NCI-H524 (cell line): ENCODE measurements around the gene CDH20.

Experiments
- DNase-seq, 2 experiments: peaks; one replicate each; lab custom pipeline; 2025; lab: John Stamatoyannopoulos, UW

Gene CDH20

GRCh38 chr18:61426492-61427053 is 93.3 kb downstream of the CDH20 start:
- no peak for DNase-seq

DNA sequence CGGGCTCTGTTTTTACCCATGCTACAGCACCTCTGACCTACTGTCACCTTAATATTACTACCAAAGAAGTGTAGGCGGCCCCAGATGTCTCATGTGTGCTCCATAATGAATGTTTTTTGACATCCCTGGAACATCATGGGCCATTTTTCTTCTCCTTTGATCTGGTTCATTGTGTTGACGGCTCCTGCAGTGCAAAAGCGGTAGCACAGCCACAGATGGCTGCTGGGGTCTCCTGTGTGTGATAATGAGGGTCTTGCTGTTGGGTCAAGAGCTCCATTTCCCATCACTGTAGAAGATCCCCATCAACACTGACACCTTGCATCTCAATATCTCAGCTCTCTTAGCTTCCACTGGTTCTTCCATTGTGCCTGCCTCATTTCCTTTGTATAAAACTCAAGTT is 95.0 kb downstream of the CDH20 start:
- no peak for DNase-seq

GRCh38 chr18:61432590-61432989 is 99.4 kb downstream of the CDH20 start:
- no peak for DNase-seq

DNA sequence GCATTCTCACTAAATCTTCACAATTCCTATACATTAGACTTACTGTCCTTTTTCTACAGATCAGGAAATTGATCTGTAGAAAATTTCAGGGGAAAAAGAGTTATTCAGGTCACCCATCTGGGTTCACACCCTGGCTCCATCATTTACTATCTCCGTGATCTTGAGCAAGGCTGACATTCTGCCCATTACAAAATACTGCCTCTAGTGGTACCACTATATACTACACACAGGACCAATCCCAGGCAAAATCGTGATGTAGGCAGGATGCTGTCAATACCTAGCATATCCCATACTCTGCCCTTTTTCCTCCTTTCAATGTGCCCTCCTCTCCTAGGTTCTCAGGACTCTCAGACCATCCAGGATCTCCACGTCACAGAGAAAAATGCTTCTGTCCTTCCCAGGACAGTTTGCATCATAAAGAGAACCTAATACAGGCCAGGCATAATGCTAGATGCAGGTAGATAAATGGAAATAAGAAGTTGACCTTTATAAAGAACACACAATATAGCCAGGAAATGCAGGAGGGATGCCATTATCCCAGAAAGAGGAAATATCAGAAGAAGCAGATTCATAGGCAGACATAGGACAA is 101.9 kb downstream of the CDH20 start:
- DNase-seq = peak; percentile 2 to 39

GRCh38 chr18:61443081-61443725 is 110.0 kb downstream of the CDH20 start:
- DNase-seq = no peak

DNA sequence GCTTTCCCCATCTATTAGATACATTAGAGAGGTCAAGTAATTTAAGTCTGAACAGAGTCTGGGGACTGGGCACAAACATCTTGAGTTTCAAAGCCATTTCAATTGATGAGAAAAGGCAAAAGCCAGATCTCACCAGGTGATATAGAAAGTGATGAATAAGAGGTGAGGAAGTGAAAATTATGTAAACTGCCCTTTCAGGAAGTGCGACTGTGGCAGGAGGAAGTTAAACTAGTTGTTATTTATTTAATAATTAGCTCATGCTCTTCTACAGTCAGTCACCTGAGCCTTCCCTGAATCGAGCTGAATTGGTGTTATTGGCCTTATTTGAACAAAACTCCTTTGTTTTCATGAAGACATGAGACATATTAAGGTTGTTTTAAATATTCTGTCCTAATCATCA is 115.1 kb downstream of the CDH20 start:
- DNase-seq = no peak

DNA sequence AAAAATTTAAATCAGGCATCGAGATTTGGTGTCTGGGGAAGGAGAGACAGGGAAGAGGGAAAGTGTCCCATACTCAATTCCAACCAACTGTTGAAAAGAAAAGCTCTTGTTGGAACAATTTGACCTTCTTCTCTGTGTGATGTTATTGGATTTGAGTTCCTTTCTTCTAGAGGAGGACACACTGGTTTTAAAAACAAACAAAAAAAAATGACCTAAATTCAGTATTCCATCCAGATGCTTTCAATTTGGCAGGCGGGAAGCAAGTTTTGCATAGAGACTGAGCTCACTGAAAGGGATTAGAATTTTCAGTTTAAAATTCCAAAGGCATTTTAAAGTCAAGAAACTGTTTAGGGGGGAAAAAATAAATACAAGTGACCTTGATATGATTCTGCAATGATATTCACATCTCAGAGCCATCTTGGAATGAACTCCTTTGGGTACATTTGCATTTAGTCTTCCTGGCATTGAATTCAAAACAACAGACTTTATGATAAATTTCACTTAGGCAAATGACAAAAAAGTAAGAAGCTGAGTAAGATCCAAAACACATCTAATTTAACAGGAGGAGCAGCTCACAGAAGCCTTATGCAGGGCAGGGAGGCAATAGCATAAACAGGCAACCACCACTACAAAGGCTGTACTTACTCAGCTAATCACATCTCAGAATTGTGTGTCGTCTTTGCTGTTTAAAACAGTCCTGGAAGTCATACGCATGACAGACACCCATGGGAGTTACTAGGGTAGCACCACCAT is 126.8 kb downstream of the CDH20 start:
- no peak for DNase-seq

- DNase-seq = no peak
Measured at GRCh38 chr18:61464551-61465142, 131.4 kb downstream of the CDH20 start.

DNA sequence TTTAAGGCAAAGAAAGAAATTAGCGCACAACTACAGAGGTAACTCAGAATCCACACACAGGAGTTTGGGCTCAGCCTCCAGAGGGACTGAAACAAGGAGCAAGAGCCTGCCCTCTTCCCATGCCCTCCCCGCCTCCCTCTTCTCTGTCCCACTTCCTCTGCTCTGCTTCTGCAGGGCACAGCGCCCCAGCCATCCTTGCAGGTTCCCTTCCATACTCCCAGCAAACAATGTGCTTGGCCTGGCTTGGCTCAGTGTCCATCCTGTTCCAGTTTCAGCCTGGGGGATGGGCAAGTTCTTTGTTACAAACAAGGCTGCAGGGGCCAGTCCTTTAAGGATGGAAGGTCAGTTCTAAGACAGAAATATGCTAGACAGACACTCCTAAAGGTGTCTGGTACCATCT is 133.5 kb downstream of the CDH20 start:
- no peak for DNase-seq

- no peak for DNase-seq
Measured at GRCh38 chr18:61470031-61470674, 136.9 kb downstream of the CDH20 start.

- no peak for DNase-seq
Measured at GRCh38 chr18:61471541-61471940, 138.3 kb downstream of the CDH20 start.

GRCh38 chr18:61471942-61472341 is 138.7 kb downstream of the CDH20 start:
- DNase-seq = no peak

- no peak for DNase-seq
Measured at GRCh38 chr18:61474341-61474740, 141.1 kb downstream of the CDH20 start.

DNA sequence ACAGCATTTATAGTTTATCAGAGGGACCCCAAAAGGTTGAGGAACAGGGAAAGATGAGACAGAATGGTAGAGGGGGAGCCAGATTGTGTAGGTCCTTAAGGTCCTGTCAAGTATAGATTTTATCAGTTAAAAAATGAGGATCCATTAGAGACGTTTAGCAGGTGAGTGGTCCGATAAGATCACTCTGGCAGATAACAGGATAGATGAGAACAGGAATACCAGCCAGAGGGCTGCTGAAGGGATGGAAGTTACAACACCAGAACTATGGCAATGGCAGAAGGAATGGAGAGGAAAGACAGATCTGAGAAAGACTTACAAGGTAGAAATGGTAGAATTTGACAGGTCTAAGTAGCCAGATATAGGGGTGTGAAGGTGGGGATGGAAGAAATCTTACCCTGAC is 141.7 kb downstream of the CDH20 start:
- DNase-seq = no peak

- no peak for DNase-seq
Measured at GRCh38 chr18:61475931-61476330, 142.7 kb downstream of the CDH20 start.

DNA sequence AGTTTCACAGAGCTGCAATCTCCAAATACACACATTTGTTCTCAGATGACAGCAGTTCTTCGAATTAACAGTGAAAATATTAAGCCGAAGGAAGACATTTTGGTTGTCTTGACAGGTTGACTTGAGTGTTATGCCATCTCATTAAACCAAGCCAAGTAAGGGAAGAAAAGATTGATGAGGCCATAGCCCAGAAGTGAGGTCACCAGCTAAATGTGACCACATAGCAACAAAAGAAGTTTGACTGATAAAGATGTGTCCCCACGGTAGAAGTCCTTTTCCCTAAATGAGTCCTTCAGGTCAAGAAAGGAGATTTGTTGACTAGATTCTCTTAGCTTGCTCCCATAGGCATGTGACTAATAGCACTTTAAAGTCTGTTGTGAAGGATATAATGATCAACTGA is 156.1 kb downstream of the CDH20 start:
- no peak for DNase-seq

GRCh38 chr18:61496374-61496773 is 163.1 kb downstream of the CDH20 start:
- no peak for DNase-seq

DNA sequence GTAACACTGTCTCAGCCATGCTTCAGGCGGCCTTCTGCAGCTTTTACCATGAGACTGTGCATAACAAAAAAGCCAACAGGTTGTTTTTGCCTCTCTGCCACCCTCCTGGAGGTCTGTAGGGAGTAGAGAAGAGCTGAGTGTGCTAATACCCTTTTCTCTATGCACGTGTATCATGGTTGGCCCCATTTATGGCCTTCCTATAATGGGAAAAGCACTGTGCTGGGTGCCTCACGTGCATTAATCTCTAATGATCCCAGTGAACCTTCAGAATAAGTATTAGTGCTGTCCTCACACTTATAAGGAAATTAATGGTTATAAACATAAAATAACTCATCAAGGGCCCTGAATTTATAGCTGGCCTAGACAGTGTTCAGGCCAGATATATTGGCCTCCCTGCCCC is 164.2 kb downstream of the CDH20 start:
- DNase-seq = no peak

DNA sequence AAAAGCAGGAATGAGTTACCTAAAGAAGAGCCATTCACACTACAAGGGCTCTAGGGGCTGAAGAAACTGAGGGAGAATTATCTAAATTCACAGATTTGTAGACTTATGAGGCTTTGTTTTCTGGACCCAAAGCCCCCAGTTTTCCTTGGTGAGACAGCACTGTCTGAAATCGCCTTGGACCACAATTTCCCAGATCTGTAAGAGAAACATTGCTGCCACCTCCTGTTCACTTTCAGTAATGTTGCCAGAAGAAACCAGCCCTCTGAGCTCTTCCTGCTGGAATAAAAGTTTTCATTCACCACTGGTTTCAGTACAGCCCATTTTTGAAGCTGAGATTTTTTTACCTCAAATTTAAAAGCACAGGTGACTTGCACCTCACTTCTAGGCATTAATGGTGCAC is 169.2 kb downstream of the CDH20 start:
- peak; percentile 17 to 65 for DNase-seq

DNA sequence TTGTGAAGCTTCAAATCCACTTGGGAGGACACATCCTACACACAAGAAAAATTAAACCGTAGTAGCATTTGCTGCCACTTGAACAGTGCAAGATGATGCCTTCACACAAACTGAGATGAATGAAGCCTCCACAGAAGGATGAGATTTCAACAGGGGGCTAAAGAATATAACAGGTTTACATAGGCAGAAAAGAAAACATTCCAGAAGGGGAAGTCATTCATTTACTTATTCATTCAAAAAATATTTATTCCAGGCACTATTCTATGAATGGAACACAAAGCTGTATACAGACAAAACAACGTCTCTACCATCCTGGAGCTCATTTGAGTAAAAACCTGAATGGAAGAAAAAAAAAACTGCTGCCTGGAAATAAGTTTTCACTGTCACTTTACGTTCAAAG is 170.5 kb downstream of the CDH20 start:
- DNase-seq = no peak

GRCh38 chr18:61528961-61529360 is 195.7 kb downstream of the CDH20 start:
- DNase-seq = peak; percentile 89 to 98

DNA sequence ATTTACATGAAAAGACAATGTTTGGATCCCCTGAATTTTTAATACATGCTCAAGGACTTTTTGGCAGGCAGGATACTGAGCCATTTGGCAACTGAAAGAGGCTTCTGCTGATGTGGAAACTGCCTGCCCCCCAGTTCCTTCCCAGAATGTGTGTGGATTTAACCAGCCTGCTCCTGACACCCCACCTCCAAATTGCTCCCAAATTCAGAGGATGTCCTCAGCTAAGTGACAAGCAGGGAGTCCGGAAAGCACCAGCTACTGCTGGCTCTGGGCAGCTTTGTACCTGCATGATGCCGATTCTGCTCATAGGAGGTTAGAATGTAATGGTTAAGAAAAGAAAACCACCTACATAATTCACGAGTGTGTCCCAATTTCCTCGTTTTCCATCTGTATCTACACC is 197.5 kb downstream of the CDH20 start:
- DNase-seq = no peak
